ENCODE results near the gene RAD23B. TPM values are rescaled to one million over a fixed set of nuclear protein-coding genes. Genes with fewer than 3 reads are reported as not detected.
"Not testable (repeated sequence)": the region's sequence is repeated elsewhere in the genome, so short reads cannot be mapped to it uniquely, and the experiment has no call there.

Gene RAD23B
- total RNA-seq, 1 experiment from 2014 or later, result 202 TPM

DNA sequence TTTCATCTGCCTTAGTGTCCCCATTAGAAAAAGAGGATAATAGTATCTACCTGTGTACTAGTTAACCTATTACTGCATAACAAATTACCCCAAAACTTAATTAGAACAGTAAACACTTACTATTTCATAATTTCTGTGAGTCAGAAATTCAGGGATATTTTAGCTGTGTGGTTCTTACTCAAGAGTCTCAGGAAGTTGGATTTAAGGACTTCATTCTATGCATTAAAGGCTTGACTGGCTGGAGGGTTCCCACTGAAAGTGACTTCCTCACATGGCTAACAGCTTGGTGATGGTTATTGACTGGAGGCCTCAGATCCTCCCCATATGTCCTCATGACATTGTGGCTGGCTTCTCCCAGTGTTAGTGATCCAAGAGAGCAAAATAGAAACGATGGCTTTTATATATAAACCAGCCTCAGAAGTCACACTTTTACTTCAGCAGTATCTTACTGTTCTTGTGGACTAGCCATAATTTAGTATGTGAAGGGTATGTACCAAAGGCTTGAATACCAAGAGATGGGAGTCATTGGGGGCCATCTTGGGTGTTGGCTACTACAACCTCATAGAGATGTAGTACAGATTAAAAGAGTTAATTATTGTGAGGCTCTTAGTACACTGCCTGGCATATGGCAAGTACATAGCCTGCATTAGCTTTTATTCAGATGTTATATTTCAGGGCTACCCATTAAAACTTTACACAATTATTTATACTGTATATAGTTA lies 9.9 kb downstream of the RAD23B start:
- no peak for DNase-seq (ENCODE audit: low read depth)

GRCh38 chr9:107293543-107294085 lies 10.5 kb downstream of the RAD23B start:
- no peak for DNase-seq (ENCODE audit: low read depth)

DNA sequence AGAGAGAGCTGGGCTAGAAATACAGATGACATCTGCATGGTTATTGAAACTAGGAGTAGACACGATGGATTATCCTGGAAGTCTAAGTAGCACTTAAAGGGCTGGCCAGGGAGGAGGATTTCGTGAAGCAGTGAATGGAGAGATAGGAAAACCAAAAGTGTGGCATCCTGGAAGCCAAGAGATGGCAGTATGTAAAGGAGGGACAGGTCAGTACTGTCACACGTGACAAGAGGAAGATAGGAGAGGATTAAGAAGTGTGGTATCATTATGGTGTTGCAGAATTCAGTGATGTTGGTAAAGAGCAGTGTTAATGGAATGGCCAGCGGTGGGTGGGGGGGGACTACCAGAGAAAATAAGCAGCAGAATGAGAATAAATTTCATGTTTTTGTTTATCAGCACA lies 11.7 kb downstream of the RAD23B start:
- no peak for DNase-seq (ENCODE audit: low read depth)

DNA sequence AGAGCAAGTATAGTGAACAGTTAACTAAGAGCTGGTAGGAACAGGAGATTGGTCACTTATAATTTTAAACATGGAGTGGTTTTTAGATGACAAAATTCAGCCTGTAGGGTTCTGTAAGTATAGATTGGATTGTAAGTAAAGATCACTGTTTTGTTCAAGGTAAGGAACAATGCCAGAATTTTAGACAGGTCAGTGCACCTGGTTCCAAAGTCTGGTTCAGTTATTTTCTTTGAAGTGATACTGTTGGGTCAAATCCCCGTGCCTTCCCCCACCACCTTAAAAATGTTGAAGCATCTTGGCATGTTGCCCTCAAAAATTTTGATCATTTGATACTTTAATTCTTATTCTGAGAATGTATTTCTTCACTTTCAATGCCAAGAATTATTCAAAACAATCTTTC lies 12.9 kb downstream of the RAD23B start:
- no peak for DNase-seq (ENCODE audit: low read depth)

DNA sequence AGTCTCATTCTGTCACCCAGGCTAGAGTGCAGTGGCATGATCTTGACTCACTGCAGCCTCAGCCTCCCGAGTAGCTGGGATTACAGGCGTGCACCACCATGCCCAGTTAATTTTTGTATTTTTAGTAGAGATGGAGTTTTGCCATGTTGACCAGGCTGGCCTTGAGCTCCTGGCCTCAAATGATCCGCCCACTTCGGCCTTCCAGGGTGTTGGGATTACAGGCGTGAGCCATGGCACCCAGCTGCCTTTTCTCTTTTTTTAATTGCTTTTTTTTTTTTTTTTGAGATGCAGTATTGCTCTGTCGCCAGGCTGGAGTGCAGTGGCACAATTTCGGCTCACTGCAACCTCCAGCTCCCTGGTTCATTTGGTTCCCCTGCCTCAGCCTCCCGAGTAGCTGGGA lies 13.5 kb downstream of the RAD23B start:
- DNase-seq (ENCODE audit: low read depth), result not testable (repeated sequence)

DNA sequence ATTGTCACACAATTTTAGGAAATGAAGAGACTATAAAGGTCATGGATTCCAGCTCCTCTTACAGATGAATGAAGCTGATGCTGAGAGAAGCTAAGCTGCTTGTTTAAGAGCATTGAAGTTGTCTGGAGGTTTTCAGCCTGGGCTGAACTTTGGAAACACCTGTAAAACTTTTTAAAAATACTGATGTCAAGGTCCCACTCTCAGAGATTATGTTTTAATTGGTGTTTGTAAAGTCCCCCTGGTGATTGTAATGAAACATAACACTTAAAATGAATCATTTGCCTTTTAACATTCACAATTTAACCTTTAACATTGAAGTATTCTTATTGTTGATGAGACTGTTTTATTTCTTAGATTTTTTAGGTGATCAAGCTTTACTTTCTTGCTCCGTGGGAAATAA lies 16.4 kb downstream of the RAD23B start:
- DNase-seq (ENCODE audit: low read depth), result peak; percentile 20

GRCh38 chr9:107306308-107306707 lies 23.2 kb downstream of the RAD23B start:
- DNase-seq (ENCODE audit: low read depth), result no peak

DNA sequence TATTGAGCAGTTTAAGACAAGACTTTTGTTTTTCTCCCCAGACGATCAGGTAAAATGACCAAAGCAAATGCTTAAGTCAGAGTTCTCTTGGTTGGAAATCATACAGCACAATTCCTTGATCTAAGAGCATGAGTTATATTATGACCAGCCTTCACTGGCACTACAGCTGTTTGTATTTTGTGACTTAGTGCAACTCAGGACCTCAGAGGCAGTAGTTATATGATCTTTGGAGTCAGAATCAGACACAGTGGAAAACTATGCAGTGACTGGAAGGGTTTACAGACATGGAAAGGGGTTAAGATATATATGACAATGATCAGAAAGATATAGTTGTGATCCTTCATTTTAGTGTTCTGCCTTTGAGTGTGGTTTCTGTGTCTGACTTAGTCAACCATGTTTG lies 24.3 kb downstream of the RAD23B start:
- DNase-seq (ENCODE audit: low read depth), result no peak

DNA sequence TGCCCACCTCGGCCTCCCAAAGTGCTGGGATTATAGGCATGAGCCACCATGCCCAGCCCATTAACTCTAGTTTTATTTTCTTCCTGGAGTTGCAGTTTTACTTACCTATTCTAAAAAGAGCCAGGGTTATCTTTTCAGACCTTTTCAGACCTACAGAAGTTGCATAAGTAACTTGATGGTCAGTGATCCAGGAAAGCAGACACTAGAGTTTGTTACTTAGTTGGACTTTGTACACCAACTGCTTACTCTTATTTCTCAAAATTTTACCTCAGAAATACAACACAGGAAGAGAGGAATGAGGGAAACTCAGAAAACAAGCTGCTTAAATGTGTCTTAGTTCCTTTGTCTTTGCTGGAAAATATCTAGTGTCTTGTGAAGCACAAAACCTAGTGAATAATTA lies 25.4 kb downstream of the RAD23B start:
- DNase-seq (ENCODE audit: low read depth), result no peak

DNA sequence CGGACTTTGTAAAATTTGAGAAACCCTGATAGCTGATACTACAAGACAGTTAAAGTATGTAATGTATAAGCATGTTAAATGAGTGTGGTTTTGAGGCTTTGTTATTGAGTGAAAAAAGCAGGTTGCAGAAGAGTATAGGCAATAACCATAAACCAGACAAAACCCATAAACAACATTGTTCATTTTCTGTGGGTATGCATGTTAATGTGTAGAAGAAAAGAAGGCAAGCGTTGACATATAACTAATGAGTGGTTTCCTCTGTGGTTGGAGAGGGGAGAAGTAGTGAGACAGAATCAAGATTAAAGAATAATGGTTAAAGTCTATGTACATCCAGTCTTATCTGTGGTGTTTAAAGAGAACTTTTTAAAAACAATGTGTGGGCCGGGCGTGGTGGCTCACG lies 26.2 kb downstream of the RAD23B start:
- DNase-seq (ENCODE audit: low read depth), result peak; percentile 12

- no peak for DNase-seq (ENCODE audit: low read depth)
Observed at GRCh38 chr9:107312376-107313050, 29.4 kb downstream of the RAD23B start.

DNA sequence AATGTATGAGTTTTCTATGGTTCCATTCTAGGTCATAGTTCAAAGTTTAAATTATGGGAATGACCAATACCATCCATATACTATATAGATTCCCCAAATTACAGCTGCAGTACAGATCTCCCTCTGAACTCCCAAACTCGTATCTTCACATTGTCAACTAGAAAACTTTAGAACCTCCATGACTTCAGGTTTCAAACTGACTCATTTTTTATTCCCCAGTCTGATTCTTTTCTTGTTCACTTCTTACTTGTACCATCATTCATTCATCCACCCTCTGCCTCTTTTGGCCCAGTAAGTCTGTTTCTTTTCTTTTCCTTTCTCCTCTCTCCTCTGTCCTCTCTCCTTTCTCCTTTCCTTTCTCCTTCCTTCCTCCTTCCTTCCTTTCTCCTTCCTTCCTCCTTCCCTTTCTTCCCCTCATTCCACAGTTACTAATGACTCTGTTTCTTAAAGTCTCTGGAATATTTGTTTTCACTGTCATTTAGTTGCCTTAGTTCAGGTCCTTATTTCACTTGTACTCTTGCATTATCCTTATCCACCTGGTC lies 30.5 kb downstream of the RAD23B start:
- no peak for DNase-seq (ENCODE audit: low read depth)

DNA sequence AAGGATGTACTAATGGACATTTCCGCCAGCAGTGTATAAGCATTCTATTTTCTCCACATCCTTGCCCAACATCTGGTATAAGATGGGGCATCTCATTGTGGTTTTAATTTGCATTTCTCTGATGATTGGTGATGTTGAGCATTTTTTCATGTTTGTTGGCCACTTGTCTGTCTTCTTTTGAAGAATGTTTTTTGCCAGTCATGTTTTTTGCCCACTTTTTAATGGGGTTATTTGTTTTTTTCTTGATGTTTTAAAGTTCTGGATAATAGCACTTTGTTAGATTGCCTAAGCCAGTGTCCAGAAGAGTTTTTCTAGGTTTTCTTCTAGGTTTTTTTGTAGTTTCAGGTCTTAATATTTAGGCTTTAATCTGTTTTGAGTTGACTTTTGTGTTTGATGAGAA lies 31.7 kb downstream of the RAD23B start:
- no peak for DNase-seq (ENCODE audit: low read depth)

GRCh38 chr9:107316795-107317661 lies 33.9 kb downstream of the RAD23B start:
- DNase-seq (ENCODE audit: low read depth), result no peak

DNA sequence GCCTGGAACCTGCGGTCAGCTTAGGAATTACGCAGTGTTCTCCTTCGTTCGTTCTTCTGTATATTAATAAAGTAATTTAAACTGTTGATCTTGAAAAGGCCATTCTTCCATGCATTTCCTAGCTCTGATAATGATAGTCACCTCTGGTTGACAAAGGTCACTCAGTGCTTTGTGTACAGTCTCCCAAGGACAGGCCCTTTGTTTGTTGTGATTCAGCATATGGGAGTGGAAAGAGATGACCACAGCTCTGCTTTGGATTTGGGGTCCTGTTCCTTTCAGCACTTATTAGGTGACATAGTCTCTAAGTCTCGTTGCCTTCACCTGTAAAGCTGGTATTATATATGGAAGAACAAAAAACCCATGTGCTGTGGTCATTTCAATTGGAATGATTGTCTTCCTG lies 39.6 kb downstream of the RAD23B start:
- no peak for DNase-seq (ENCODE audit: low read depth)

GRCh38 chr9:107323836-107324585 lies 40.9 kb downstream of the RAD23B start:
- DNase-seq (ENCODE audit: low read depth), result no peak

DNA sequence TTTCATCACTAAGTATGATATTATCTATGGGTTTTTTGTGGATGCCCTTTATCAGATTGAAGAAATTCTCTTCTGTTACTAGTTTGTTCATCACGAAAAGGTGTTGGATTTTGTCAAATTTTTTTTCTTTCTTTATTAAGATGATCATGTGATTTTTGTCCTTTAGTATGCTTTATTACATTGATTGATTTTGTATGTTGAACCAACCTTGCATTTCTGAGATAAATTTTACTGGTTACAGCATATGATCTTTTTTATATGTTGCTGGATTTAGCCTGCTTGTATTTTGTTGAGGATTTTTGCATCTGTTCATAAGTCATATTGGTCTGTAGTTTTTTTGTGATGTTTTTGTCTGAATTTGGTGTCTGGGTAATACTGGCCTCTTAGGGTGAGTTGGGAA lies 42.8 kb downstream of the RAD23B start:
- DNase-seq (ENCODE audit: low read depth), result no peak

DNA sequence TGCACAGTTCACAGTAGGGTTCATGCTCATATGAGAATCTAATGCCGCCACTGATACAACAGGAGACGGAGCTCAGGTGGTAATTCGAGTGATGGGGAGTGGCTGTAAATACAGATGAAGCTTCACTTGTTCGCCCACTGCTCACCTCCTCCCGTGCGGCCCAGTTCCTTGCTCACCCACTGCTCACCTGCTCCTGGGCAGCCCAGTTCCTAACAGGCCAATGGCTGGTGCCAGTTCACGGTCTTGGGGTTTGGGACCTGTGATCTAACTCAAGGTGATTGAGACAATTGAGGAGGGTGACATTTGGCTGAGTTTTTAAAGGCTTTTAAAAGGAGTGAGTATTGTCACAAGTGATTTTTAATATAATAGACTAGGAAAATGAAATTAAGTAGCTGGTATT lies 45.4 kb downstream of the RAD23B start:
- DNase-seq (ENCODE audit: low read depth), result no peak

DNA sequence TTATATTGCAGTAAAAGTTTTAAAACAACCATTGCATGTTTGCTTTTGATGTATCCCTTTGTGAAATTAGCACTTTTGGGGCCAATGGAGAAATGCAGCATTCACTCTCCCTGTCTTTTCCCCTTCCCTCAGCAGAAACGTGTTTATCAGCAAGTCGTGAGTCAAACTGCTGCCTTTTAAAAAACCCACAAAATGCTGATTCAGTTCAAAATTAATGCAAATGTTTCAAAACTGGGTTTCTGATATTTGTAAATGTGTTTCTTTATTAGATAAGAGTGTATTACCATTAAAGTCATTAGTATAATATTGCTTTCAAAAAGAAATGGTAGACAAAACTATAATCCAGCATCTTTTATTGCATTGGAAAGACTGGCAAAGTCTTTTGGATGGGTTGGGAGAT lies 47.3 kb downstream of the RAD23B start:
- no peak for DNase-seq (ENCODE audit: low read depth)

DNA sequence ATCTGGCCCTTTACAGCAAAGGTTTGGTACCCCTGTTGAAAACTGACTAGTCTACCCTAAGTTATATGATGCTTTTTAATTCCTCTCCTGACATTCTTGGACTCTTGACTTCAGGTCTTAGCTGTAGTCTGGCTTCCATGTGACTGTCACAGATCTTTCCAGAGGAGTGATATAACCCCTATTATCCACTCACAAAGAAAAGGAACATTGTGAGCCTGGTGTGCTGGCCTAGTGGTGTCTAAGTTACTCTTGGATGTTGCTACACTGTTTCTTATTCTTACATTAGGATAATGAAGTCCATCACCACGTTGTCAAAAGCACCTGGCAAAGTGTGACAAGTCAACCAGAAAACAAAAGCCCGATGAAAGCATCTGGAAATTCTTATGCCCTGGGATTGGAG lies 49.8 kb downstream of the RAD23B start:
- DNase-seq (ENCODE audit: low read depth), result no peak

DNA sequence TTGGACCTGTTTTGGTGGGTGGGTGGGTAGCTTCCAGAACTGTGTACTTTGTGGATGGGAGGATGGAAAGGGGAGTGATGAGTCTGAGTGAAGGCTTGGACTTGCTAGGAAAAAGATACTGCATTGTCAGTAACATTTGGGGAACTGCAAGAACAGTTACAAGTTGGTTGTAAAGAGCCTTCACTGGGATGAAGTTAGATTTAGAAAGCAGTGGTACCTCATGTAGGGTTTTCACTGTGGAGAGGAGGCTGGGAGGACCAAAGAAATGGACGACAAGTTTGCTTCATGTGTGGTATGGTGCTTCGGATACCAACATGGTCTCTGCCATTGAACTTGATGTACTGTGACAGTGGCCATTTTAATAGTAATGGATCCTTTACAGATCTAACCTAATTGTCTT lies 50.3 kb downstream of the RAD23B start:
- no peak for DNase-seq (ENCODE audit: low read depth)
